Skin epidermis (tissue), 12 donors: ENCODE results near the gene CLASRP.
"Not testable (repeated sequence)": the region's sequence is repeated elsewhere in the genome, so short reads cannot be mapped to it uniquely, and the experiment has no call there.

Experiments
- H3K27ac ChIP-seq, 21 experiments: fragments of 200-600 bp; sonication (generic) in 11 of 21; one replicate each; pipeline ENCODE4 v1.5.0; 2020; ENCODE audit warnings: mild to moderate bottlenecking in 3 of 21, inconsistent platforms in 2 of 21, moderate library complexity in 2 of 21
- H3K4me3 ChIP-seq, 7 experiments: fragments of 200-600 bp; sonication (generic) in 2 of 7; one replicate each; pipeline ENCODE4 v1.5.0; 2020; ENCODE audit warnings: inconsistent platforms in 2 of 7, mild to moderate bottlenecking in 2 of 7, moderate library complexity in 1 of 7

CLASRP gene

DNA sequence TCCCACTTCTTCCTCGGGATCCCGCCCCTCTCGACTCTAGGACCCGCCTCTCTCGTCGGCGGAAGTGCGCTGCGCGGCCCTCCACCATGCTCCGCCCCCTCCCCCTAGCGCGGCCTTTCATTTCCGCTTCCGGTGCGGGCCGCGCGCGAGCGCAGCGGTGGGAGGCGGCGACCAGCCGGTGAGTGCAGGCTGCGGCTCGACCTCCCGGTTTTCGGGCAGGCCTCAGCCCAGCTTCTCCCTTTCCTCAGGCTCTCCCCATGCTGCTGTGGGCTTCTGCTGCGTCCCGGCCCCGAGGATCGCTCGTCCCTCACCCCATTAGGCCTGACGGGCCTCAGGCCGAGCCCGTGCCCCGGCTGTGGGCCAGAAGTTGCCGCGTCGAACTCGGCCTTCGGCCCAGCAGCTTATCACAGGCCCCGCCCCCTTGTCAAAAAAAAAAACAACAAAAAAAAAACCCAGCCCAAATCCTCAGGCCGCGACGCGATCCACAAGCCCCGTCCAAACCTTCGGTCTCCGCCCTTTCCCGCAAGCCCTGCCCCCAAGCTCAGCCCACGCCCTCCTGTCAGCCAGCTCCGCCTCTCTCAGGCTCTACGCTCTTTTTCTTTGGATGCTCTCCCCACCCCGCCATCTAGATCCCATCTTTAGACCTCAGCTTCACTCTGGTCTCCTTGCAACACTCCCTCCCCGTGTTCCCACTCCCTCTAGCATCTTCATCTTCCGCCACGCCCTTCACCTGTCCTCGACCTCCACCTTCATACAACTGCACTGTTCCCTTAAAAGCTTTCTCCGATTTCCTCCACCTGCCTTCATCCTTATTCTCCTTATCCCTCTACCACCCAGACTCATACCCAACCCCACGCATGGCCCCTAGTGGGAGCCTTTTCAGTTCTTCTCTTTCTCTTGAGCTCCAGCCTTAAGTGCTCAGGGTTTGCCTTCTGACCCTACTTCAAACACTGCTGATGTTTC lies at the start of gene CLASRP:
TSS of gene CLASRP (plus strand) at position 115 of the 963 bp plus-strand sequence. CDS start 1,168 bp downstream, outside the sequence.
- H3K27ac ChIP-seq: peak within 1 kb of the TSS; percentile 95 to 100 (median 98)
- H3K4me3 ChIP-seq: peak within 1 kb of the TSS; percentile 76 to 95 (median 85)

DNA sequence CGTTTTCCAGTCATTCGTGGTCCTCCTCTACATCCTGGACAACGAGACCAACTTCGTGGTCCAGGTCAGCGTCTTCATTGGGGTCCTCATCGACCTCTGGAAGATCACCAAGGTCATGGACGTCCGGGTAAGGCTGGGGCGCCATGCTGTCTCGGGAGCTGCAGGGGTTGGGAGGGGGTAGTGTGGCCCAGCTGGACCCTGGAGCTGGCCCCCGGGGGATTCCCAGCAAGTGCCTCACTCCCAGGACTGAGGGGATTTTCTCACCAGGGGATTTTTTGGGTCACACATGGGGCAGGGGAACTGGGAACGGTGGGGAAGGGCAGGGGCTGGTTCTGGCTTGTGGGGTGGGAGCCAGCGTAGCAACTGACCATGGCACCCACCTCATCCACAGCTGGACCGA lies 48.4 kb upstream of the CLASRP start:
- H3K27ac ChIP-seq: no peak overlapping the region
- H3K4me3 ChIP-seq: no peak overlapping the region

DNA sequence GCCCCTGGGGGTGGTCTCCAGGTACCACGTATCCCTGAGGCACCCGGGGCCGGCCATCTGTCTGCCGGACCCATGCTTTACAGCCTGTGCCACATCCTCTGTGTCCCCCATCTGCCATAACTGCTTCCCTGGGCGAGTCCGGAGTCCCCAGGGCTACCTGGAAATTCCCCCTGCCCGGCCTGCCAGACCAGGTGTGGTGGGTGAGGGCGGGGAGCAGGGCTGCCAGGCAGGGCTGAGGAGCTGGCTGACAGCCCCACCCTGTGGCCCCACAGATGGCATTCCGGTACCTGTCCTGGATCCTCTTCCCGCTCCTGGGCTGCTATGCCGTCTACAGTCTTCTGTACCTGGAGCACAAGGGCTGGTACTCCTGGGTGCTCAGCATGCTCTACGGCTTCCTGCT lies 47.9 kb upstream of the CLASRP start:
- no peak overlapping the region for H3K27ac ChIP-seq
- H3K4me3 ChIP-seq: no peak overlapping the region

- H3K27ac ChIP-seq: no peak overlapping the region
- H3K4me3 ChIP-seq: no peak overlapping the region
Measured at GRCh38 chr19:44992336-44993163, 46.3 kb upstream of the CLASRP start.

GRCh38 chr19:44993526-44993925 lies 45.3 kb upstream of the CLASRP start:
- H3K4me3 ChIP-seq: no peak overlapping the region
- no peak overlapping the region for H3K27ac ChIP-seq

- Histone ChIP-seq H3K27ac (no peak overlapping the region), H3K4me3 (no peak overlapping the region)
Measured at GRCh38 chr19:44993926-44994537, 44.8 kb upstream of the CLASRP start.

GRCh38 chr19:44998025-44998424 lies 40.8 kb upstream of the CLASRP start:
- no peak overlapping the region for H3K4me3 ChIP-seq
- no peak overlapping the region for H3K27ac ChIP-seq

DNA sequence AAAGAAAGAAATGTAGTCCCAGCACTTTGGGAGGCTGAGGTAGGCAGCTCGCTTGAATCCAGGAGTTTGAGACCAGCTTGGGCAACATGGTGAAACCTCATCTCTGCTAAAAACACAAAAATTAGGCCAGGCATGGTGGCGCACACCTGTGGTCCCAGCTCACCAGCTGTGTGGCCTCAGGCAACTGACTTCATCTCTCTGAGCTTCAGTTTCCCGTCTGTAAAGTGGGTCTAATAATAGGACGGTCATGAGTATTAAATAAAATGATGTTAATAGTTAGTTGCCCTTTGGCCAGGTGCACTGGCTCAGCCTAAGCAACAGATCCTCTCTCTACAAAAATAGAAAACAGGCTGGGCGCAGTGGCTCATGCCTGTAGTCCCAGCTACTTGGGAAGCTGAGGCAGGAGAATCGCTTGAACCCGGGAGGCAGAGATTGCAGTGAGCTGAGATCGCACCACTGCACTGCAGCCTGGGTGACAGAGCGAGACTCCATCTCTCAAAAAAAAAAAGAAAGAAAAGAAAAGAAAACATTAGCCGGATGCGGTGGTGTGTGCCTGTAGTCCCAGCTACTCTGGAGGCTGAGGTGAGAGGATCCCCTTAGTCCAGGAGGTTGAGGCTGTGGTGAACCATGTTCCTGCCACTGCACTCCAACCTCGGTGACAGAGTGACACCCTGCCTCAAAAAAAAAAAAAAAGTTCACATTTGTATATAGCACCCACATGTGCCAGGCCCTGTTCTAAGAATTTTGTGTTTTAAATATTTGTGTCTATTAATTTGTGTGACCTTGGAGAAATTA lies 39.5 kb upstream of the CLASRP start:
- not testable (repeated sequence) for H3K27ac ChIP-seq, H3K4me3 ChIP-seq

- peak overlapping the region in 18 of 21 experiments; percentile 5 to 100 (median 74) for H3K27ac ChIP-seq
- peak overlapping the region in 6 of 7 experiments; percentile 11 to 95 (median 82) for H3K4me3 ChIP-seq
Measured at GRCh38 chr19:45000665-45001064, 38.2 kb upstream of the CLASRP start.

GRCh38 chr19:45001087-45001739 lies 37.6 kb upstream of the CLASRP start, which contains the start of gene RELB:
RELB (plus strand) TSS chr19:45001464; CDS start chr19:45001580, 116 bp downstream.
- Histone ChIP-seq H3K27ac (peak within 1 kb of the TSS; percentile 94 to 100 (median 99)), H3K4me3 (peak within 1 kb of the TSS; percentile 77 to 95 (median 88))

DNA sequence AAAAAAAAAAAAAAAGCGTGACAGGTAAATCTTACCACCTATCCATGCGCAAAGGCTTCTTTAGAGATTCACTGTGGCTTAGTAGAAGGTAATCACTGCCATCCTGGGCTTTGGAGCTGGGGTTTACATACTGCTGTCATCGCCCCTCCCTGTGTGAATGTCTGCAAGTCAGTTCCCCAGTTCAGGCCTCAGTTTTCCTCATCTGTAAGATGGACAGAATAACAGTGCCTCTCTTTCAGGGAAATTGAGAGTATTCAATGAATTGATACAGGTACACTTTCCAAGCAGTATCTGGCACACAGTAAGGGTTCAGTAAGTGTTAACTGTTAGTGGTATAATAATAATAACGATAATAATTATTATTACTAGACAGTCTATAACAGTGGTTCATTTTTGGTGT lies 35.4 kb upstream of the CLASRP start:
- Histone ChIP-seq H3K27ac (no peak overlapping the region), H3K4me3 (no peak overlapping the region)

DNA sequence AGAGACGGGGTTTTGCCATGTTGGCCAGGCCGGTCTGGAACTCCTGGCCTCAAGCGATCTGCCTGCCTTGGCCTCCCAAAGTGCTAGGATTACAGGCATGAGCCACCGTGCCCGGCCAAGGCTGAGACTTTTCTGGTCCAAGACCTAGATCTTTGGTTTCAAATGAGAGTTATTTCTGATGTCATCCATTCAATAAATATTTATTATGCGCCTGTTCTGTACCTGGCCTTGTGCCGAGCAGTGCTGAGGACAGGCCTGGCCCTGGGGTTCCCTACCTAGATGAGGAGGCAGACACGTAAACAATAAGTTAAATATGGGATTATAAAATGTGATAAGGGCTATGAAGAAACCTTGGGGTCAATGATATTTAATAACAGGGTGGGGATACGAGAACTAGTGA lies 33.1 kb upstream of the CLASRP start:
- Histone ChIP-seq H3K4me3 (no peak overlapping the region), H3K27ac (no peak overlapping the region)

GRCh38 chr19:45008552-45008951 lies 30.3 kb upstream of the CLASRP start:
- Histone ChIP-seq H3K4me3 (no peak overlapping the region), H3K27ac (peak overlapping the region in 1 of 21 experiments; percentile 17)

- H3K4me3 ChIP-seq: no peak overlapping the region
- H3K27ac ChIP-seq: no peak overlapping the region
Measured at GRCh38 chr19:45009625-45010255, 29.1 kb upstream of the CLASRP start.

- Histone ChIP-seq H3K27ac (no peak overlapping the region), H3K4me3 (no peak overlapping the region)
Measured at GRCh38 chr19:45010306-45010705, 28.5 kb upstream of the CLASRP start.

GRCh38 chr19:45011959-45012358 lies 26.9 kb upstream of the CLASRP start:
- H3K4me3 ChIP-seq: no peak overlapping the region

DNA sequence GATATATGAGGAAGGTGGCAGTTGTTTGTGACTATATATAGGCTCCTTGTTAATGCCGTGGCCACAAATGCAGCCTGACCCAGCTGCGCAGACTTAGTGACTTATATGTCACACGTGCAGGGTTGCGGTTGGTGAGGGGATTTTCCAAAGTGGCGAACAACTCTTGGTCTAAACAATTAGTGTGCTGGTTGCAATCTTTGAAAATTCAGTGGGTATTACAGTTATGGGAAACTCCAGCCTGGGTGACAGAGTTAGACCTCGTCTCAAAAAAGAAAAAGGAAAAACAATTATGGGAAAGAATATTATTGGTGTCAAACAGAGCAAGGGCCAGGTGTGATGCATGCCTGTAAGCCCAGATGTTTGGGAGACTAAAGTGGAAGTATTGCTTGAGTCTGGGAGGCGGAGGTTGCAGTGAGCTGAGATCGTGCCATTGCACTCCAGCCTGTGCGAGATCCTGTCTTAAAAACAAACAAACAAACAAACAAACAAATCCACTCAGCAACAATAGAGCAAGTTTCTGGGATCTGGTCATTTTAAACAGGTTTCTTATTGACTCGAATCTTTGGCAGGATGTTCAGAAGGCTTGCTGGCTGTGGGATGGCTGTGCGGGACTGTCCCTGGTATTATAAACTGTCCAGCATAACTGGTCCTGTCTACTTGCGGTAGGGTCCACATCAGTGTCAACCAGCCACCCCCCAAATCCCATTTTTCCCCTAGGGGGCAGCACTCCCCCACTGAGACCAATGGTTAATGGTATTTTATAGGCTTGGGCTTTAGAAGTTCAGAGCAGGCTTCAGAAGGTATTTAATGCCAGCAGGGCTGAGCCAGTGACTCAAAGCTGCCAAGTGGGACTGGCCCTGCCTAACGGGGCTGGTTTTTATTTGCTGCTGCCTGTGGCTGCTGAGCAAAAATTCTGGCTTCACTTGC lies 22.2 kb upstream of the CLASRP start:
- Histone ChIP-seq H3K27ac (peak overlapping the region in 7 of 21 experiments; percentile 5 to 81 (median 41)), H3K4me3 (no peak overlapping the region)

More at GRCh38 chr19:45011959-45012358, 26.9 kb upstream of the CLASRP start:
- no peak overlapping the region for H3K27ac ChIP-seq
